GM18870 (cell line): Measurements from ENCODE around the gene TUG1.

Source experiments
- ATAC-seq: cut with Tn5 transposase; IDR thresholded peaks from one replicate; pipeline ENCODE4 v1.9.1; 2021; ENCODE audit warnings: moderate library complexity; ENCODE audit not compliant: unreplicated experiment

Gene TUG1

GRCh38 chr22:30996462-30996861 is 27.4 kb downstream of the TUG1 start:
- no peak for ATAC-seq

GRCh38 chr22:30998329-30998728 is 29.3 kb downstream of the TUG1 start:
- ATAC-seq: no peak

DNA sequence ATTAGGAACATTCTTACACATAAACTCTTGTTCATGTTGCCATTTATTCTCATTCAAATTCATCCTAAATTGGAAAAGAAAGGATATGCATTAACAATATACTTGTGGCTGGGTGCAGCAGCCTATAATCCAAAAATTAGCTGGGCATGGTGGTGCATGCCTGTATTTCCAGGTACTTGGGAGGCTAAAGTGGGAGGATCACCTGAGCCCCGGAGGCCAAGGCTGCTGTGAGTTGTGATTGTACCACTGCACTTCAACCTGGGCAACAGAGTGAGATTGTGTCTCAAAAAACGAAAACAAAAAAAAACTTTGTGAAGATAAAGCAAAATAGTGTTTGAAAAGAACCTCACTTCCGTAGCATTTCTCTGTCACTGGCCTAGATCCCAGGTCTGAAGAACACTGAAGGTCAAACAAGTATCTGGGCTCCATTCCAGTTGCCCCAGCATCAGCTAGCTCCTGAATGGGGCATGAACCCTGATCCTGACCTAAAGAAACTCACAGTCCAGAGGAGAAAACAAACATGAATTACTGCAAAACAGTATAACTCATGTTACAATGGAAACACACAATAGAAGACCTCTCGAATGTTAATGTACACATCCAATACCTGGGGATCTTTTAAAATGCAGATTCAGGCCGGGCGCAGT is 32.2 kb downstream of the TUG1 start:
- no peak for ATAC-seq

- no peak for ATAC-seq
Measured at GRCh38 chr22:31005535-31005934, 36.5 kb downstream of the TUG1 start.

DNA sequence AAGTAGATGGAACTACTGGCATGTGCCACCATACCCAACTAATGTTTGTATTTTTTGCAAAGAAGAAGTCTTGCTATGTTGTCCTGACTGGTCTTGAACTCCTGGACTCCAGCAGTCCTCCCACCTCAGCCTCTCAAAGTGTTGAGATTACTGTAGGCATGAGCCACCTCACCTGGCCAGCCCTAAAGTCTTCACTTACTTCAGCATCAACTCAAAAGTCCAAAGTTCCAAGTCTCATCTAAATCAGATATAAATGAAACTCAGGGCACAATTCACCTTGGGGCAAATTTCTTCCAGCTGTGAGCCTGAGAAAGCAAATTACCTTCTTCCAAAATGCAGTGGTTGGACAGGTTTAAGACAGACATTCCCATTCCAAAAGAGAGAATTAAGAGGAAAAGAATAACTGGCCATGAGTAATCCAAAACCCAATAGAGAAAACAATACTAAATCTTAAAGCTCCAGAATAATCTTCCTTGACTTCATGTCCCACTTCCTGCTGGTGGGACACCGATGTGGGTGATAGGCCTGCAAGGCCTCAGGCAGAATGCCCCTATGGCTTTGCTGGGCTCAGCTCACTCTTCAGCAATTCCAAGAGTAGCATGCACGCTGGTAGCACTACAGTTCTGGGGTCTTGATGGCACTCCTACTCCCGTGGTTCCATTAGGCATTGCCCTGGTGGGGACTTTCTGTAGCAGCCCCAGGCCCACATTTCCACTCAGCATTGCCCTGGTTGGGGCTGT is 50.3 kb downstream of the TUG1 start:
- no peak for ATAC-seq

DNA sequence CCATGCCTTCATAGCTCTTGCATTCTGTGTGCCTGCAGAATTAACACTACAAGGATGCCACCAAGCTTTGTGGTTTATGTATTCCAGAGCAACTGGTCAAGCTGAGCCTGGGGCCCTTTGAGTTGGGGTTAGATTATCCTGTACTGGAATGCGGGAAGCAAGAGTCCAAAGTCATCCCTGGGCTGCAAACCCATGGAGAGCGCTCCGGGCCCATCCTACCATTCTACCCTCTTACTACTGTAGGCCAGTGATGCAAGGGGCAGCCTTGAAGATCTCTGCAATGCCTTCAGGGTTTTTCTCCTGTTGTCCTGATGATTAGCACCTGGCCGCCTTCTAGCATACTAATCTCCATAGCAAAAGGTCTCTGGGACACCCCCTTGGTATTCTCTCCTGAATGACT is 51.3 kb downstream of the TUG1 start:
- ATAC-seq: no peak

DNA sequence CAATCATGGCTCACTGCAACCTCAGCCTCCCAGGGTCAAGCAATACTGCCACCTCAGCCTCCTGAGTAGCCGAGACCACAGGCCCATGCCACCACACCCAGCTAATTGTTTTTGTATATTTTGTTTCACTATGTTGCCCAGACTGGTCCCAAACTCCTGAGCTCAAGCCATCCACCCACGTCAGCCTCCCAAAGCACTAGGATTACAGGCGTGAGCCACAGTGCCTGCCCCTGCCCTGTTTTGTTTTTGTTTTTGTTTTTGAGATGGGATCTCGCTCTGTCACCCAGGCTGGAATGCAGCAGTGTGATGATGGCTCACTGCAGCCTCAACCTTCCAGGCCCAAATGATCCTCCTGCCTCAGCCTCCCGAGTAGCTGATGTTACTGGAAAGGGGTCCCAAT is 53.5 kb downstream of the TUG1 start:
- ATAC-seq: no peak
